GM12878 (cell line): ENCODE measurements around the gene SLC4A9.

Source experiments
- ATF3 ChIP-seq: IDR thresholded peaks from 2 replicates; pipeline ENCODE4 v1.6.1; 2011; ENCODE audit warnings: low read depth, mild to moderate bottlenecking, low read length, moderate library complexity, borderline replicate concordance; ENCODE audit errors: extremely low read depth
- PAX5 ChIP-seq: IDR thresholded peaks from 2 replicates; pipeline ENCODE4 v1.6.1; 2011; ENCODE audit warnings: low read depth, low read length, borderline replicate concordance

- no peak for TF ChIP-seq ATF3
- no peak for TF ChIP-seq PAX5
These were observed 43.6 kb downstream of the SLC4A9 start for GRCh38 chr5:140403613-140404012.
